MM.1S (cell line): ENCODE measurements around the gene EPB41L4B.
"Not testable (repeated sequence)": the region's sequence is repeated elsewhere in the genome, so short reads cannot be mapped to it uniquely, and the experiment has no call there.

Experiments used
- CTCF ChIP-seq: fragments of 300-600 bp; sonication (generic); IDR thresholded peaks from 2 replicates; pipeline ENCODE4 v1.5.1; 2016; ENCODE audit warnings: antibody characterized with exemption, low read length, mixed read lengths
- EZH2 ChIP-seq: fragments of 300-600 bp; sonication (generic); optimal IDR thresholded peaks from 2 replicates; pipeline ENCODE3; 2017; ENCODE audit warnings: low read depth, mild to moderate bottlenecking, antibody characterized with exemption, low read length, mixed read lengths
- EZH2phosphoT487 ChIP-seq: fragments of 300-600 bp; sonication (generic); IDR thresholded peaks from 2 replicates; pipeline ENCODE4 v1.6.1; 2018; ENCODE audit warnings: antibody characterized with exemption, low read length

GRCh38 chr9:109126671-109127070 lies 194.2 kb downstream of the EPB41L4B start:
- TF ChIP-seq CTCF, EZH2, EZH2phosphoT487: not testable (repeated sequence)
